Esophagus squamous epithelium (tissue), 5 donors: ENCODE measurements around the gene ARID3A. TPM values are rescaled to one million over a fixed set of nuclear protein-coding genes. Genes with fewer than 3 reads are reported as not detected.

Experiments used
- DNase-seq: peaks from one replicate; lab custom pipeline; 2025; lab: John Stamatoyannopoulos, UW
- H3K27ac ChIP-seq, 4 donors: fragments of 200-600 bp; sonication (generic); one replicate each; pipeline ENCODE4 v1.5.1; 2016 to 2019; ENCODE audit warnings: mild to moderate bottlenecking in 1 of 4
- H3K27me3 ChIP-seq, 4 donors: fragments of 200-600 bp; sonication (generic); 1 replicate in 3 of 4; 2 replicates in 1 of 4; pipeline versions ENCODE4 v1.5.1 to v1.6.0; 2017 to 2021; ENCODE audit warnings: antibody characterized with exemption in 1 of 4
- H3K36me3 ChIP-seq, 3 donors: fragments of 200-600 bp; sonication (generic); one replicate each; pipeline ENCODE4 v1.5.1; 2016 to 2019
- H3K4me1 ChIP-seq, 3 donors: fragments of 200-600 bp; sonication (generic); one replicate each; pipeline ENCODE4 v1.5.1; 2017 to 2019
- H3K4me3 ChIP-seq, 4 donors: fragments of 200-600 bp; sonication (generic); 1 replicate in 3 of 4; 2 replicates in 1 of 4; pipeline ENCODE4 v1.5.1; 2016 to 2019; ENCODE audit warnings: mild to moderate bottlenecking in 2 of 4, moderate library complexity in 1 of 4
- H3K9me3 ChIP-seq, 3 donors: fragments of 200-600 bp; sonication (generic); one replicate each; pipeline ENCODE4 v1.5.1; 2016 to 2019
- CTCF ChIP-seq, 6 experiments: fragments of 450-650 bp in 4 of 6; fragments of 200-600 bp in 2 of 6; sonication (generic) in 2 of 6; IDR thresholded peaks; one replicate each; pipeline ENCODE4 v1.5.1; 2016 to 2019; ENCODE audit warnings: antibody characterized with exemption in 6 of 6, mild to moderate bottlenecking in 4 of 6, moderate library complexity in 4 of 6
- POLR2A ChIP-seq, 4 donors: fragments of 450-650 bp; IDR thresholded peaks; one replicate each; pipeline ENCODE4 v1.6.1; 2017; ENCODE audit warnings: antibody characterized with exemption in 4 of 4, mild to moderate bottlenecking in 4 of 4, moderate library complexity in 3 of 4
- WGBS, 2 donors: methylation state at CpG; one replicate each; pipeline ENCODE4 v1.1.5; 2018; 5-methylcytosine and 5-hydroxymethylcytosine counted together
- intact Hi-C: fragments of 100-400 bp; cut with DNase I; formaldehyde crosslinking; loops from one replicate; pipeline ENCODE4 v1.15.0; 2022
- total RNA-seq, 4 donors: library from RNA; depleted of rRNA; stranded (reverse); fragments of >200 nt; gene quantifications; one replicate each; pipeline ENCODE4 v1.1.0, GENCODE V29; 2016
- donor health status: DM: yes; HTN: yes; CAD: no.

Gene ARID3A
- total RNA-seq, 4 donors from 2014 or later, result 3.0 to 6.6 (median 4.7) TPM

- H3K27ac ChIP-seq, result no peak overlapping the region
- intact Hi-C loops, result no loop called here
- WGBS, 2 donors, result no CpG with 5 or more reads among the region's 27 CpGs
- H3K36me3 ChIP-seq, result peaks cover 0 to 19% (median 0%) of the 10 kb centered on the region in 3 donors
- H3K27me3 ChIP-seq, result no peaks in the 10 kb centered on the region
- DNase-seq, result no peak
- H3K9me3 ChIP-seq, result no peaks in the 10 kb centered on the region
- H3K4me1 ChIP-seq, result peaks cover 11 to 48% (median 15%) of the 10 kb centered on the region in 3 donors
- TF ChIP-seq CTCF (IDR thresholded peaks at IDR 0.05) (no peak), POLR2A (IDR thresholded peaks at IDR 0.05) (no peak)
- no peak overlapping the region for H3K4me3 ChIP-seq
Observed at GRCh38 chr19:944171-944567, 18.3 kb downstream of the ARID3A start.

DNA sequence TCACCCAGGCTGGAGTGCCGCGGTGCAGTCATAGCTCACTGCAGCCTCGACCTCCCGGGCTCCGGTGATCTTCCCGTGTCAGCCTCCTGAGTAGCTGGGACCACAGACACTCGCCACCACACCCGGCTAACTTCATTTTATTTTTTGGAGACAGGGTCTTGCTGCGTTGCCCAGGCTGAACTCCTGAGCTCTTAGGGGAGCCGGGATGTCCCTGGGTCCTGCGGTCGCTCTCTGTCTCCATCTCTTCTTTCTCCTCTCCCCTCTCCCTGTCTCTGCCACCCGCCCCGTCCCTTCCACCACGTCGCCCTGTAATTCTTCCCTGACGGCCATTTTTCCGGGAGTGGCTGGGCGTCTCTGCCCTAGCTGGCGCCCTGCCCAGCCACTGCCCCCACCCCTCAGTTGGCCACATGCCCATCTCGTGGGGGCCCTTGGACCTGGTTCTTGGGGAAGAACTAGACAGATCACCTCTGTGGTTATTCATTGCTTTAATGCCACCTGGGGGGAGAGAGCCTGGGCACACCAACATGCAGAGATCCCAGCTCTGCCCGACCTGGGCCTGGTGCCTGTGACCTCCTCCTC lies 18.9 kb downstream of the ARID3A start:
- intact Hi-C loops, result no loop called here
- Histone ChIP-seq H3K27me3 (no peaks in the 10 kb centered on the region), H3K27ac (no peak overlapping the region), H3K4me1 (peaks cover 11 to 43% (median 15%) of the 10 kb centered on the region in 3 donors), H3K4me3 (no peak overlapping the region), H3K9me3 (no peaks in the 10 kb centered on the region), H3K36me3 (peaks cover 0 to 19% (median 0%) of the 10 kb centered on the region in 3 donors)
- 51 to 60% methylated on average over 14 to 22 of the region's 22 CpGs for WGBS, 2 donors
- no peak for DNase-seq
- TF ChIP-seq POLR2A (IDR thresholded peaks at IDR 0.05), result no peak
- TF ChIP-seq CTCF (IDR thresholded peaks at IDR 0.05), result no peak

GRCh38 chr19:945401-946252 lies 19.8 kb downstream of the ARID3A start:
- TF ChIP-seq CTCF (IDR thresholded peaks at IDR 0.05), result no peak
- no peak for TF ChIP-seq POLR2A (IDR thresholded peaks at IDR 0.05)
- Histone ChIP-seq H3K9me3 (no peaks in the 10 kb centered on the region), H3K27ac (no peak overlapping the region), H3K4me3 (no peak overlapping the region), H3K27me3 (no peaks in the 10 kb centered on the region), H3K36me3 (peaks cover 0 to 19% (median 0%) of the 10 kb centered on the region in 3 donors), H3K4me1 (peaks cover 6 to 35% (median 11%) of the 10 kb centered on the region in 3 donors)
- no peak for DNase-seq
- WGBS, 2 donors, result 87 to 91% methylated on average over 18 to 22 of the region's 37 CpGs
- intact Hi-C loops, result no loop called here

DNA sequence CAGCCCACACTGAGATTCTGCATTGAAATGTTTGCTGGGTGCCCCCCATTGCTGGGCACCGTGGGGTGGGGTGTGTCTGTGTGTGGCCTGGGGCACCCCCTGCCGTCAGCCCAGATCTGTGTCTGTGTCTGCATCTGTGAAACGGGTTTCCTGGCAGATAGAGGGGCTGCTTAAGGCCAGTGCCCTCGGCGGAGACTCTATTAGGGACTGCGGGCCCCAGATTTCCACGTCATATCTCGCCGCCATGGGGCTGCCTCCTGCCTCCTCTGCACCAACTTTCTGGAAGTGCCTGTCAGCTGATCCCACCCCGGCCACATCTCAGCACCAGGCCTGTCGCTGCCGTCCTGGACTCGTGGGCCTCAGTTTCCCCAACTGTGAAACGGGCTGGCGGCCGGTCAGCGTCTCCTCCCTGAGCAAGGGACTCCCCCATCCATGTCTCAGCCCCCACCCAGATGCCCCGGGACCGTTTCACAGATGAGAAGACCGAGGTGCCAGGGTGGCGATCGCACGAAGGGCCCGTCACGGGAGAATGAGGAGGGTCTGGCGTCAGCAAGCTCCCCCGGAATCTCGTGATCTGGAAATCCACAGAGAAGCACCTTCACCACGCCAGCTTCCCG lies 21.4 kb downstream of the ARID3A start:
- peaks cover 0 to 19% (median 0%) of the 10 kb centered on the region in 3 donors for H3K36me3 ChIP-seq
- peaks cover 0 to 19% (median 0%) of the 10 kb centered on the region in 3 donors for H3K4me1 ChIP-seq
- whole genome bisulfite sequencing, 2 donors, result 59 to 88% methylated on average over 17 to 21 of the region's 30 CpGs
- no peaks in the 10 kb centered on the region for H3K9me3 ChIP-seq
- H3K27ac ChIP-seq, result peak overlapping the region in 2 of 4 donors; percentile 6 to 73
- no peak for DNase-seq
- H3K27me3 ChIP-seq, result no peaks in the 10 kb centered on the region
- intact Hi-C loops, result no loop called here
- H3K4me3 ChIP-seq, result no peak overlapping the region
- TF ChIP-seq CTCF (IDR thresholded peaks at IDR 0.05), result no peak
- TF ChIP-seq POLR2A (IDR thresholded peaks at IDR 0.05), result no peak
